GM12875 (cell line): ENCODE data around the gene SLC35F3.

ENCODE experiments used
- H3K4me3 ChIP-seq: one replicate; pipeline ENCODE4 v1.5.1; 2011; ENCODE audit warnings: low read depth, low read length, control low read depth
- TF ChIP-seq, protein P1 (sequence below): IDR thresholded peaks from 2 replicates; pipeline ENCODE4 v1.5.1; 2011; ENCODE audit warnings: low read depth, mild to moderate bottlenecking, control low read depth, inconsistent platforms, low read length, moderate library complexity, borderline replicate concordance; ENCODE audit not compliant: insufficient read depth

SLC35F3 gene

DNA sequence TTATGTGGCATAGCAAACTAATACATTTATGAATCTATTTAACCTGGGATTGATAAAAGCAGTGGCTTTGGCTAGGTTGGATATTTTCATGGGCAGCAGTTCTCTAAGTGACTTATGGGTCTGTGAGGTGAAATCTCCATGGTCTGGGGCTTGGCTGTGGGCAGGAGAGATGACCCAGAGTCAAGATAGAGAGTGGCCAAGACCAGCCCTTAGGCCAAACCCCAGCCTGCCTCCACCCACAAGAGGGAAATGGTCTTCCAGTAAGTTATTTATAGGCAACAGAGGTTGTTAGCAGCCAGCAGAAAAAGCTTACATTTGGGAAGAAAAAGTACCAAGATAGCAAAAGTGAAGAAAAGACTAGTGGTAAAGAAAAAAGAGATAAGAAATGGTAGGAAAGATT, 61.4 kb downstream of the SLC35F3 start:
- TF ChIP-seq, protein P1, sequence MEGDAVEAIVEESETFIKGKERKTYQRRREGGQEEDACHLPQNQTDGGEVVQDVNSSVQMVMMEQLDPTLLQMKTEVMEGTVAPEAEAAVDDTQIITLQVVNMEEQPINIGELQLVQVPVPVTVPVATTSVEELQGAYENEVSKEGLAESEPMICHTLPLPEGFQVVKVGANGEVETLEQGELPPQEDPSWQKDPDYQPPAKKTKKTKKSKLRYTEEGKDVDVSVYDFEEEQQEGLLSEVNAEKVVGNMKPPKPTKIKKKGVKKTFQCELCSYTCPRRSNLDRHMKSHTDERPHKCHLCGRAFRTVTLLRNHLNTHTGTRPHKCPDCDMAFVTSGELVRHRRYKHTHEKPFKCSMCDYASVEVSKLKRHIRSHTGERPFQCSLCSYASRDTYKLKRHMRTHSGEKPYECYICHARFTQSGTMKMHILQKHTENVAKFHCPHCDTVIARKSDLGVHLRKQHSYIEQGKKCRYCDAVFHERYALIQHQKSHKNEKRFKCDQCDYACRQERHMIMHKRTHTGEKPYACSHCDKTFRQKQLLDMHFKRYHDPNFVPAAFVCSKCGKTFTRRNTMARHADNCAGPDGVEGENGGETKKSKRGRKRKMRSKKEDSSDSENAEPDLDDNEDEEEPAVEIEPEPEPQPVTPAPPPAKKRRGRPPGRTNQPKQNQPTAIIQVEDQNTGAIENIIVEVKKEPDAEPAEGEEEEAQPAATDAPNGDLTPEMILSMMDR = no peak
- no peak overlapping the region for H3K4me3 ChIP-seq

DNA sequence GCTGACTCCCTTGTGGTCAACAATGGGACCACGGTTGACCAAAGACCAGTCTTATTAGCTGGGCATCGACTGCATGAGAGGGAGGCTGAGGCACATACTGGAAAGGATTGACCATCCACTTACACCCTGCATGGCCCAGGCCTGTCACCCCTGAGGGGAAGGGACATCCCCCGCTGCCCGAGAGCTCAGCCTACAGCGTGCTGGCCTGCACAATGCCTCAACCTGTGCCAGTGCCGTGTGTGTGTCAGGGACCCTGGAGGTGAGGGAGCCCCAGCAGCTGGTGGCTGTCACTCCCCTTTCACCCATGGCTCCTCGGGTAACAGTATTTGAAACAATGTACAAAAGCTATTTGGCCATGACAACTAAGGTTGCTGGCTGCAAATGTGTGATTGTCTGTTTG, 67.3 kb downstream of the SLC35F3 start:
- TF ChIP-seq, protein P1 = no peak
- no peak overlapping the region for H3K4me3 ChIP-seq

DNA sequence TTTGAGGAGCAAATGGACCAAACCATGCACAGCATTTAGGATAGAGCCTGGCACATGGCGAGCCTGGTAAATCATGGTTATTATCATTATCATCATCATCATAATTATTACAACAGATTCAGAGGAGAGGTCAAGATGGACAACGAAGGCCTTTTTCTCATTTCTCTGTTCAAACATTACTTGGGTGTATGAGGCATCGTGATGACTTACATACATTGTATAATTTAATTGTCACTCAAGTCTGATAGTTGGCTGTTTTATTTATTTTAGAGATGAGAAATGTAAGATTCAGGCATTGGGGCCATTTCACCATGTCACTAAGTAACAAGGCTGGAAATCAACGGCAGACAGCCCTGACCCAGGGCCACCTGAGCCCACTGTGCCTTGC, 68.1 kb downstream of the SLC35F3 start:
- H3K4me3 ChIP-seq = no peak overlapping the region
- TF ChIP-seq, protein P1 = no peak

DNA sequence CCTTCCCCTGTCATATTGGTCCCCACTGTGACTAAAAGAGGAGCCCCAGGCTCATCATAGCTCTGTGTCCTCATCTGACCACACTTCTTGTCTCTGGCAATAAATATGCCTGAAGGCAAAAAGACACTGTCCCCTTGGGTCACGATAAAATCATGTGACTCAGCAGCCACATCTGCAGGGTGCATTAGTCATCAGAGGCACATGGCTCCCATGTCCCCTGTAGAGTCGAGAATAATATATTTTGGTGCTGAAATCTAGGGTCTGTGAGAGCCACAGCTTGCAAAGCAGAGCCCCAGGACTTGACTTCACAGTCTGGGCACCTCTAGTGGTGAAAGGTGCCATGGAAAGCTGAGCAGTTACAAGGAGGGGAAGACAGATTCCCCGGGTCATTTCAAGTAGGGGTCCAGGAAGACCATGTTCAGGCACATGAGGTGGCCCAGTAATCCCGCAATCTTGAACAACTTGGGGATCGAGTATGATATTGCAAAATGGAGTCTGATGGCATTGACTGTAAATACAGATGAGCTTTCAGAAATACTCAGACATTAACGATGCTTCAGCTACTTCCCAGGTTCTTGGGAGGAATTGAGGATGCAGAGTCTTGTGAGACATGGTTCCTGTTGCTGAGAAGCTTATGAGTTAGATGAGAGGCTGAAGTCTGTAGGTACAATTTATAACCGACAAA, 68.6 kb downstream of the SLC35F3 start:
- no peak overlapping the region for H3K4me3 ChIP-seq
- TF ChIP-seq, protein P1 = no peak

DNA sequence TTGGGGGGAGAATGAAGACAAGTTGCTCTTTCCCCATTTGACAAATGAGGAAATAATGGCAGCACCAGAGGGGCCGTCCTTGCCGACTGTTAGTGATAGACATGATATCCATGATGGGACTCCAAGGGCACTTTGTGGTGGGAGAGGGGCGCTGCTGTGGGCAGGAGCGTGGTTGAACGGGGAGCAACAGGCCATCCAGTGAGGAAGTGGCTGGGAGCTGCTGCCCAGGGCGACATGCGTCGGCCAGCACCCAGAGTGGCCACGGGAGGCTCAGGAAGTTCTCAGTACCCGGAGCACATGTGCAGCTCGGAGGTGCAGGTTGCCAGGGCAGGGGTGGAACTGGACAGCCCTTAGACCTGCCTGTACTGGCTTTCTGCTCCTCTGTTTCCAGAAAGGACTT, 71.0 kb downstream of the SLC35F3 start:
- no peak overlapping the region for H3K4me3 ChIP-seq
- TF ChIP-seq, protein P1 = no peak

DNA sequence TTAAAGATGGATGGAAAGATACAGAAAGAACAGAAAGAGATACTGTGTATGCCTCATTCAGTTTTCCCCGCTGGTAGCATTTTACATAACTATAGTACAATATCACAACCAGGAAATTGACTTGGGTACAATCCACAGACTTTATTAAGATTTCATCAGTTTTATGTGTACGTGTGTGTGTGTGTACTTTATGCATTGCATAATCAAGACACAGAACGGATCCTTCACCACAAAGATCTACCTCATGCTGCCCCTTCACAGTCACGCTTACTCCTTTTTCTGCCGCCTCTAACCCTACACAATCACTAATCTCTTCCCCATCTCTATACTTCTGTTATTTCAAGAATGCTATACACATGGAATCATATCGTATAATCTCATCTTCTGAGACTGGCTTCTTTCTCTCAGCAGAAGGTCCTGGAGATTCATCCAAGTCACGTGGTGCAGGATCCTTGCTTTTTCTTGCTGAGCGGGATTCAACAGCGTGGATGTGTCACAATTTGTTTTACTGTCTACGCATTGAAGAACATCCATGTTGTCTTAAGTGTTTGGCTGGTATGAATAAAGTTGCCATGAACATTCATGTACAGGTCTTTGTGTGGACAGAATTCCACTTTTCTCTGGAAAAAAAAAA, 76.7 kb downstream of the SLC35F3 start:
- TF ChIP-seq, protein P1 = no peak
- no peak overlapping the region for H3K4me3 ChIP-seq

DNA sequence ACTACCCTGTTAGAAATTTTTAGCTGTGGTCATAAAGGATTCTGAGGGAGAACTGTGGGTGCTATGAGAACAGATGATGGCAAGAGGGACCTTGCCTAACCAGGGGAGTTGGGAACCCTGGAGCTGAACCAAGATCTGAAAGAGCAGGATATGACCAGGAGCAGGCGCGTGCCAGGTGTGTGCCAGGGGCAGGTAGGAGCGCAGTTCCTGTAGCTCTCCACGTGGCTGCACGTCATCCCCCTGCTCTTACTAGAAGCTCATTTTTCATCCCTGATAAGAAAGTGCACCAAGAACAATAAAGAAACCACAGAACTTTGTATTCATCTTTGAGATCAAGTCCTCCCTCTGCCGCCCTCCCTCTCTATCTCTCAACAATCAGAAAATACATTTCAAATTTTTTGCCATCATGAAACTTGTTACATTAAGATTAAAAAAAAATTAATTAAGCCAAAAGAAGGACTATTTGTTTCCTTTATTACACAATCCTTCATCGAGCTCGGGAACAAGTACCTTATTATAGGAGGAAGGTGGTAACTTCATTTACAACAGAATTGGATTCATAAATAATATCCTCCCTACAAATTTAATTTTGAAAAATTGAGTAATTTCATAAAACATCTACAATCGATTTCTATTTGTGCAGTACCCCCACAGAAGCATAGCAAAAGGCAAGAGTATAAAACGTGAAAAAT, 78.5 kb downstream of the SLC35F3 start:
- TF ChIP-seq, protein P1 = no peak

More for the DNA sequence above, 78.5 kb downstream of the SLC35F3 start:
- no peak overlapping the region for H3K4me3 ChIP-seq
